ENCODE data around the gene FIZ1.

FIZ1 gene

DNA sequence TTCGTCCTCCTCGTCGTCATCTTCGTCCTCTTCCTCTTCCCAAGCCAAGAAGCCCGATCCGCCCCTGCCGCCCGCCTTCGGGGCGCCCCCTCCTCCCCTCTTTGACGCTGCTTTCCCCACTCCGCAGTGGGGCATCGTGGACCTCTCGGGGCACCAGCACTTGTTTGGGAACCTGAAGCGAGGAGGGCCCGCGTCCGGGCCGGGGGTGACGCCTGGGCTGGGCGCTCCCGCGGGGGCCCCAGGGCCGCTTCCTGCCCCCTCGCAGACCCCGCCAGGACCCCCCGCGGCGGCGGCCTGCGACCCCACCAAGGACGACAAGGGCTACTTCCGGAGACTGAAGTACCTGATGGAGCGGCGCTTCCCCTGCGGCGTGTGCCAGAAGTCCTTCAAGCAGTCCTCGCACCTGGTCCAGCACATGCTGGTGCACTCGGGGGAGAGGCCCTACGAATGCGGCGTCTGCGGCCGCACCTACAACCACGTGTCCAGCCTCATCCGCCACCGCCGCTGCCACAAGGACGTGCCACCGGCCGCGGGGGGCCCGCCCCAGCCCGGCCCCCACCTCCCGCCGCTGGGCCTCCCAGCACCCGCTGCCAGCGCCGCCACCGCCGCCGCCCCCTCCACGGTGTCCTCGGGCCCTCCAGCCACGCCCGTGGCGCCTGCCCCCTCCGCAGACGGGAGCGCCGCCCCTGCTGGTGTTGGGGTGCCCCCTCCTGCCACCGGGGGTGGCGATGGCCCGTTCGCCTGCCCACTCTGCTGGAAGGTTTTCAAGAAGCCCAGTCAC lies 14.8 kb upstream of the FIZ1 start:
- no peak for DNase-seq (ENCODE audit: low read depth in 2 of 2)

GRCh38 chr19:55613396-55613795 lies 14.1 kb upstream of the FIZ1 start:
- DNase-seq (ENCODE audit: low read depth in 2 of 2) = no peak

- DNase-seq (ENCODE audit: low read depth in 2 of 2) = no peak
Observed at GRCh38 chr19:55611983-55612645, 12.8 kb upstream of the FIZ1 start.

GRCh38 chr19:55611300-55611982 lies 12.1 kb upstream of the FIZ1 start:
- no peak for DNase-seq (ENCODE audit: low read depth in 2 of 2)

DNA sequence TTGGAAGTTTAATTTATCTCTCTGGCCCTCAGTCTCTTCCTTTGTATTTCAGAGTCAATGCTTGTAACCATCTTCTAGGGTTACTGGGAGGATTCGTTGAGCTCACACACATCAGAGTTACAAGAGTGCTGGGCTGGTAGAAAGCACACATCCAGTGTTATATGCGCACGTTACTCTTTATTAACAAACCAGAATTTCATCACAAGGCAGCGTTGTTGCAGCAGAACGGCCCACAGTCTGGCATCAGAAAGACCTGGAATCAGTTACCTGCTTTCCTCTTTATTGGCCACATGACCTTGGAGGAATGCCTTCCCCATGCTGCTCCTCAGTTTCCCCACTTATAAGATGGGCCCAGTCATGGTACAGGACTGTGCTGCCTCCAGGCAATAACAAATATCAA lies 10.0 kb upstream of the FIZ1 start:
- no peak for DNase-seq (ENCODE audit: low read depth in 2 of 2)

- DNase-seq (ENCODE audit: low read depth in 2 of 2) = no peak
Observed at GRCh38 chr19:55606817-55607216, 7.5 kb upstream of the FIZ1 start.

DNA sequence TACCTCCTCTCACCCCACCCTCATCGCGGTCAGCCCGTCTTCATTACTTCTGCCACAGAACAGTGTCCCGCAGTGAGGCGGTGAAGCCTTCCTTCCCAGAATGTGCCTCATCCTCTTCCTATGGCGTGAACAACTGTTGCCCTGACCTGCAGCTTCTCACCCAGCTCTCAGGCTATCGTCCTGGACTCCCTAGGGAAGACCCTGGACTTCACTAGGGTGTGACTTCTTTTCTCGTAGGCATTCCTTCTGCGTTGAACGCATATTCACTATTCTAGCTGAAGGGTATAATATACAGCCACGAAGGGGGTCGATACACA lies 7.1 kb upstream of the FIZ1 start:
- no peak for DNase-seq (ENCODE audit: low read depth in 2 of 2)

DNA sequence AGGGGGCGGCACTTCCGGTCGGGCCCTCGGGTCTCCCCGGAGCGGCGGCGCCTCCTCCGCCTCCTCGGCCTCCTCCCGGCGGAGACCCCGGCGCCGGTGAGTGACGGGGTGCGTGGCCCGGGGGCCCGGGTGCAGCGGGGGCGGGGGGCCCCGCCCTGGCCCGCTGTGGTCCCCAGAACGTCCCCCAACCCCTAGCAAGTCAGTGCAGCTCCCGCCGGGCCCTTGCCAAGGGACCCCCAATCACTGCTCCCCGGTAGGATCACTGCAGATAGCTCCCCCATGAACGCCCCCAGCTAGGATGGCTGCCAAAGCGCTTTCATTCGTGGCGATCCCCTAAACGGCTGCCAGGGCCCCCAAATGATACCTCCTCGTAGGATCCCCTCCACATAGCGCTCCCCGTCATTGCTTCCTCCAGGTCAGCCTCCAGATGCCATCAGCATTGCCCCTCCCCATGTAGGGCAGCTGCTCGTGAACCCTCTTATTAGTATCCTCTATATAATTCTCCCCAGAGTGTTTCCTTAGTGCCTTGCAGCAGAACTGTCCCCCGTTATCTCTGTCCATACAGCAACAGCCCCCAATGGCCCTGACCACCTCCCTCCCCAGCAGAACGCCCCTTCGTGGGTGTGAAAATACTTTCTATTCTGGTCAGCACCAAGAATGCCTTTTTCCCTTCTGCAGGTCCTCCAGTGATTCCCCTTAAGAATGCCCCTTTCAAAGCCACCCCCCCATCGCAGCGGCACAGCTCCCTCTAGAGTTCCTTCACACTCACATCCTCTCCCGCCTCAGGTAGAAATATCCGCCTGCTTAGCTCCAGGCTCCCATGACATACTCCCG lies 6.5 kb upstream of the FIZ1 start, which contains the start of gene ZNF865:
Gene ZNF865 (plus strand): TSS at position 11 of the 834 bp plus-strand sequence. CDS start 7,972 bp downstream, outside the sequence.
- peak; percentile 54 to 65 for DNase-seq (ENCODE audit: low read depth in 2 of 2)

- peak; percentile 98 to 99 for DNase-seq (ENCODE audit: low read depth in 2 of 2)
Observed at GRCh38 chr19:55605207-55605636, 5.9 kb upstream of the FIZ1 start.

DNA sequence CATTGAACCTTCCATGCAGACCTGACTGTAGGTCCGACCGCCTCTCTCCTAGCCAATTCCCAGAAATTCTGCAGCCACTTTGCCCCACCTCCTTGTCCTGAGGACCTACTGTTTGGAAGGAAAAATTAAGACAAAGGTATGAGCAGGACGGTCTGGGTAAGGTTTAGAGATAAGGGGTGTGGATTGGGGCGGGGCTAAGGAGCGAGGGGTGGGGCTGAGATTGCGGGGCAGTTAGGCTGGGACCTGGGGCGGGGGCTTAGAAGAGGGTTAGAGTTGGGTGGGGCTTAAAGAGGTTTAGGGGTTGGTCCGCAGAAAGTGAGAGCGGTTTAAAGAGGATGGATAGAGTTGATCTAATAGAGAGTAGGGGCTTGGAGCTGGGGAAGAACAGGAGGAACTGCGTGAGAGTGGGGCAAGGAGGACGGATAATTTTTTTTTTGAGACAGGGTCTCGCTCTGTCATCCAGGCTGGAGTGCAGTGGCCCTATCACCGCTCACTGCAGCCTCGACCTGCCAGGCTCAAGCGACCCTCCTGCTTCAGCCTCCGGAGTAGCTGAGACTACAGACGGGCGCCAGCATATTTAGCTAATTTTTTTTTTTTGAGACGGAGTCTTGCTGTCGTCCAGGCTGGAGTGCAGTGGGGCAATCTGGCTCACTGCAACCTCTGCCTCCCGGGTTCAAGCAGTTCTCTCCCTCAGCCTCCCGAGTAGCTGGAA lies 4.4 kb upstream of the FIZ1 start:
- no peak for DNase-seq (ENCODE audit: low read depth in 2 of 2)

- DNase-seq (ENCODE audit: low read depth in 2 of 2) = no peak
Observed at GRCh38 chr19:55603115-55603514, 3.8 kb upstream of the FIZ1 start.

GRCh38 chr19:55602104-55603001 lies 3.0 kb upstream of the FIZ1 start:
- DNase-seq (ENCODE audit: low read depth in 2 of 2) = no peak

GRCh38 chr19:55601084-55601483 lies 1.8 kb upstream of the FIZ1 start:
- DNase-seq (ENCODE audit: low read depth in 2 of 2) = no peak

- no peak for DNase-seq (ENCODE audit: low read depth in 2 of 2)
Observed at GRCh38 chr19:55600662-55601028, 1.3 kb upstream of the FIZ1 start.

DNA sequence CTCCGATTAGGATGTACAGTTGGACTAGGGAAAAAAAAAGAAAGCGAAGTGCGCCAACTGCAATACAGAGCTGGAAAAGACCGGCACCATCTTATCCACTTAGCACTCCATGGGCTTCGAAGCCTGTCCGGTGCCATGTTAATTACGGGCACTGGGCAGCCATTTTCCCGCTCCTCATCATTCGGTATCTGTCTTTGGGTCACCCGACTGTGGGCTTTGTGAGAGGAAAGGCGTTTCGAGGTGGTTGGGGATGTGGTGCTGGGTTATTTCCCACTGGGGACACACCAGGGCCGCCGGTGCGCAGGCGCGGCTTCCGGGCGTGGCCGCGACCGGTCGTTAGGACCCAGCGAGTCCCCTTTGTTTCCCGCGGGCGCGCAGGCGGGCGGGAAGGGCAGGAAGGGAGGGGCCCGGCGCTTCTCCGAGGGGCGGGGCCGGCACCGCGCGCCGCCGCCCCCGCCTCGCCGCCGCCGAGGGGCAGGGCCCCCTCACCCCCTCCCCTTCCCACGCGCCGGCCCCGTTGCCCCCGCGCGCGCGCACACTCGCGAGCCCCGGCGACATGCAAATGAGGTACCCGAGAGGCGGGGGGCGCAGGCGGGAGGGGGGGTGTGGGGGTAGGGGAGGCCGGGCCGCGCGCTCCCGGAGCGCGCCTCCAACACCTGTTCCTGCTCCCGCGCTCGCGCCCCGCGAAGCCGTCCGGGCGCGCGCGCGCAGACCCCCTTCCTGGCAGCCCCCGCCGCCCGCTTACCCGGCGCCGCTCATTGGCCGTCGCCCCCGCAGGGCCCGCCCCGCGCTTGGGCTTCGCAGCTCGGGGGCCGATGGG lies 735 bp upstream of the FIZ1 start, which contains the start of gene ZNF524:
Gene ZNF524 (plus strand): TSS at position 447 of the 820 bp plus-strand sequence. CDS start 1,825 bp downstream, outside the sequence.
- peak; percentile 72 to 81 for DNase-seq (ENCODE audit: low read depth in 2 of 2)

DNA sequence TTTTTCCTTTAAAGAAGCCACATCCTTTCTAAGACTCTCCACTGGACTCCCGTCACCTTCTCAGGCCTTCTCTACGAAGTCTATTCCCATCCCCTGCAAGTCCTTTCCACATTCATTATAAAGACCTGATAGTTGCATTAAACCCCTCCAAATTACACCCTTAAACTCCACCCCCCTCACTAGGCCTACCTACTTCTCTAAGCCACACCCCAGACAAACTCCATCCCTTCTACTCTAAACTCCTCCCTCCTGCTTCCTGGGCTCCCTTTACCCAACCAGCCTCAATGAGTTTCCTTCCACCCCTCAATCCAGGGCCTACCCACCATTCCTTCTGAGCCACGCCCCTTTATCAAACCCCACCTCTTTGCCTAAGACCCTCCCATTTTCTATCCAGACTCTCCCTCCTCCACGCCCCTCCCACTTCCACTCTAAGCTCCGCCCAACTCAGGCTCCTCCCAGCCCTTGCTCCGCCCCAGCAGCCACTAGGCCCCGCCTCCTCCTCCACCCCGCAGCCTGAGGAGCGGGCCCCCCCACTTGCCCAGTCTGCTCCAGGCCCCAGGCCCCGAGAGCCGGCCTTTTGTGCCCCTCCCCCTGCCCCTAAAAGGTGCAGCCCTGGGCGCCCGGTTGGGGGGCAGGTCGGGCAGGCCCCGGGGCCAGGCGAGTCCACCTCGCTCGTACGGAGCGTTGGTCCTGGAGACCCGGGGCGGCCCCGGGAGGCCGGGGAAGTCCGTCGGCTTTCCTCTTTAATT lies 424 bp downstream of the FIZ1 start:
- DNase-seq (ENCODE audit: low read depth in 2 of 2) = peak; percentile 85 to 92

GRCh38 chr19:55598034-55598433 lies 1.3 kb downstream of the FIZ1 start:
- DNase-seq (ENCODE audit: low read depth in 2 of 2) = no peak

GRCh38 chr19:55597501-55597921 lies 1.8 kb downstream of the FIZ1 start:
- no peak for DNase-seq (ENCODE audit: low read depth in 2 of 2)
